Left ventricle myocardium inferior (tissue), 1 donor: Measurements from ENCODE around the gene MYRIP. TPM values are rescaled to one million over a fixed set of nuclear protein-coding genes. Genes with fewer than 3 reads are reported as not detected.
"Not testable (repeated sequence)": the region's sequence is repeated elsewhere in the genome, so short reads cannot be mapped to it uniquely, and the experiment has no call there.

Experiments
- DNase-seq: peaks from one replicate; pipeline ENCODE4 v3.0.0-alpha.2; 2020
- H3K27ac ChIP-seq: fragments of 200-600 bp; replicated peaks from 2 replicates; pipeline ENCODE4 v1.8.0; 2021
- H3K27me3 ChIP-seq: fragments of 200-600 bp; 2 replicates; pipeline ENCODE4 v1.8.0; 2021; ENCODE audit warnings: low read depth
- H3K36me3 ChIP-seq: fragments of 200-600 bp; 2 replicates; pipeline ENCODE4 v1.8.0; 2021
- H3K4me1 ChIP-seq: fragments of 200-600 bp; 2 replicates; pipeline ENCODE4 v1.8.0; 2021
- H3K4me3 ChIP-seq: fragments of 200-600 bp; 2 replicates; pipeline ENCODE4 v1.8.0; 2021; ENCODE audit warnings: mild to moderate bottlenecking, moderate library complexity
- H3K9me3 ChIP-seq: fragments of 200-600 bp; replicated peaks from 2 replicates; pipeline ENCODE4 v1.8.0; 2021
- intact Hi-C: fragments of 100-400 bp; cut with micrococcal nuclease; formaldehyde crosslinking; loops from one replicate; pipeline ENCODE4 v1.11.0; 2022
- total RNA-seq: library from RNA; stranded (reverse); fragmentation: NEBNext Ultra II Directional; extraction: Animal tissue kit (Norgen Biotek cat#: 25700); gene quantifications from one replicate; pipeline ENCODE4 v1.2.1, GENCODE V29; 2021
- TF ChIP-seq, protein P1 (sequence below): fragments of 200-600 bp; IDR thresholded peaks from 2 replicates; pipeline ENCODE4 v1.8.0; 2021; ENCODE audit warnings: antibody characterized with exemption, mild to moderate bottlenecking, borderline replicate concordance
- donor health status: DM: no; HTN: yes; CAD: no; lungs with severe emphysema.

The MYRIP gene
- total RNA-seq, 1 donor from 2014 or later = 1.5 TPM

DNA sequence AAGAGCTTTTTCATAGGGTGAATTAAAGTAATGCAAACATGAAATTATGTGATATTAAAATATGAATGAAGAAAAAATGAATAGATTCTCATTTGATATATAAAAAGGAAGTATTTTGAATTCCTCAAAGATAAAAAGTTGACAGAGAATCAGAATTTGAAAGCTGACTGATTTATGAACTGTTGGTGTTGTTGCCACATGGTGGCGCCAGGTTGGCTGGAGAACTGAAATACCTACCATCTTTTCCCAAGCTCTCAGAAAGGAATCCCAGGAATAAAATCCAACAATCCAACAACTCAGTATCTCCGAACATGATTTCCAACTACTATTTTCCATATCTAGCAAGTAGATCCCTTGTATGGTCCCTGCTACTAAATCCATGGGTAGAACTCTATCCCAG lies 3.1 kb downstream of the MYRIP start:
- DNase-seq = no peak
- intact Hi-C loops = no loop called here
- TF ChIP-seq, protein P1, sequence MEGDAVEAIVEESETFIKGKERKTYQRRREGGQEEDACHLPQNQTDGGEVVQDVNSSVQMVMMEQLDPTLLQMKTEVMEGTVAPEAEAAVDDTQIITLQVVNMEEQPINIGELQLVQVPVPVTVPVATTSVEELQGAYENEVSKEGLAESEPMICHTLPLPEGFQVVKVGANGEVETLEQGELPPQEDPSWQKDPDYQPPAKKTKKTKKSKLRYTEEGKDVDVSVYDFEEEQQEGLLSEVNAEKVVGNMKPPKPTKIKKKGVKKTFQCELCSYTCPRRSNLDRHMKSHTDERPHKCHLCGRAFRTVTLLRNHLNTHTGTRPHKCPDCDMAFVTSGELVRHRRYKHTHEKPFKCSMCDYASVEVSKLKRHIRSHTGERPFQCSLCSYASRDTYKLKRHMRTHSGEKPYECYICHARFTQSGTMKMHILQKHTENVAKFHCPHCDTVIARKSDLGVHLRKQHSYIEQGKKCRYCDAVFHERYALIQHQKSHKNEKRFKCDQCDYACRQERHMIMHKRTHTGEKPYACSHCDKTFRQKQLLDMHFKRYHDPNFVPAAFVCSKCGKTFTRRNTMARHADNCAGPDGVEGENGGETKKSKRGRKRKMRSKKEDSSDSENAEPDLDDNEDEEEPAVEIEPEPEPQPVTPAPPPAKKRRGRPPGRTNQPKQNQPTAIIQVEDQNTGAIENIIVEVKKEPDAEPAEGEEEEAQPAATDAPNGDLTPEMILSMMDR = peak; percentile 49
- no peak overlapping the region for H3K4me3 ChIP-seq
- H3K27me3 ChIP-seq = peaks cover 47% of the 10 kb centered on the region
- H3K36me3 ChIP-seq = no peaks in the 10 kb centered on the region
- peaks cover 23% of the 10 kb centered on the region for H3K4me1 ChIP-seq
- H3K9me3 ChIP-seq = no peaks in the 10 kb centered on the region
- no peak overlapping the region for H3K27ac ChIP-seq

DNA sequence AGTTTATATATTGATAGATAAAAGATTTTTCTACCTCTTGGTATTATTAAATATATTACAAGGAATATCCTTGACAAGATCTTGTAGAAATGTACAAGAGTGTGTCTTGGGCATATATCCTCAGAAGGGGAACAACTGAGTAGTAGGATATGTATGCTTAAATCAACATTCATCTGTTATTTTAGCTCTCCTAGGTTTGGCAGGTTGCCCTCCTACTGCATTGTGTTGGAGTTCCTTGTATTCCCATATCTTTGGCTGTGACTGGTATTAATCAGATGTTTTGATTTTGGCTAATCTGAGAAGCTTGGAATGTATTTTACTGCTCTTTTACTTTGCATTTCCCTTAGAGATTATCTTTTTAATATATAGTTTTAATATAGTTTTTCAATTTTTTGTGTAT lies 4.6 kb downstream of the MYRIP start:
- no peak overlapping the region for H3K27ac ChIP-seq
- no peaks in the 10 kb centered on the region for H3K9me3 ChIP-seq
- H3K4me3 ChIP-seq = no peak overlapping the region
- peaks cover 15% of the 10 kb centered on the region for H3K4me1 ChIP-seq
- no peak for DNase-seq
- intact Hi-C loops = no loop called here
- TF ChIP-seq, protein P1 = no peak
- peaks cover 47% of the 10 kb centered on the region for H3K27me3 ChIP-seq
- H3K36me3 ChIP-seq = no peaks in the 10 kb centered on the region

DNA sequence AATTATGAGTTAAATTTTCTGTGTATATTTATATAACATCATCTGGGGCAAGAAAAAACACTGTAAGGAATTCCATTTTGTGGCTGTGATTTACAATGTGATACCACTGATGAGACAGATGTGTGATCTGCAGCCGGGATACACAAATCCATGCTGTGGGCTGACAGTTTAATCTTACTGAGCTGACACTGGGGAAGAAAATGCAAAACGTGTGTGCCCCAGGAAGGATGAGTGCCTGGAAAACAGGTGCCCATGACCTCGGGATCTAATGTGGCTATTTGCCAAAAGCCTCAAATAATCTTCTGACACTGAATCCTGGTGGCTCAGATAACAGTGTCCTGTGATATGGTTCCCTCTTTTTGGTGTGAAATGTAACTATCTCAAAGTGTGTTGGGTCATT lies 10.5 kb downstream of the MYRIP start:
- TF ChIP-seq, protein P1 = no peak
- no peak overlapping the region for H3K27ac ChIP-seq
- intact Hi-C loops = no loop called here
- no peak for DNase-seq
- peaks cover 10% of the 10 kb centered on the region for H3K27me3 ChIP-seq
- no peak overlapping the region for H3K4me3 ChIP-seq
- H3K4me1 ChIP-seq = no peaks in the 10 kb centered on the region
- H3K9me3 ChIP-seq = no peaks in the 10 kb centered on the region
- no peaks in the 10 kb centered on the region for H3K36me3 ChIP-seq

DNA sequence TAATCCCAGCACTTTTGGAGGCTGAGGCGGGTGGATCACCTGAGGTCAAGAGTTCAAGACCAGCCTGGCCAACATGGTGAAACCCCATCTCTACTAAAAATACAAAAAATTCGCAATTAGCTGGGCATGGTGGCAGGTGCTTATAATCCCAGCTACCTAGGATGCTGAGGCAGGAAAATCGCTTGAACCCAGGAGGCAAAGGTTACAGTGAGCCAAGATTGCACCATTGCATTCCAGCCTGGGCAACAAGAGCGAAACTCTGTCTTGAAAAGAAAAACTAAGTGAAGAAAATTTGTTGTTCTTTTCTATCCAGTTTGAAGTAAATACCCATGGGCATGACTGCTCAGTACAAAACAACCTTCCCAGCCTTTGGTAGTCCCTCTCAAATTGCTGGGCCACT lies 24.4 kb downstream of the MYRIP start:
- intact Hi-C loops, DNase-seq, H3K4me3 ChIP-seq, H3K4me1 ChIP-seq, H3K27ac ChIP-seq, H3K36me3 ChIP-seq, H3K27me3 ChIP-seq: not testable (repeated sequence)
- H3K9me3 ChIP-seq = peaks cover 15% of the 10 kb centered on the region

DNA sequence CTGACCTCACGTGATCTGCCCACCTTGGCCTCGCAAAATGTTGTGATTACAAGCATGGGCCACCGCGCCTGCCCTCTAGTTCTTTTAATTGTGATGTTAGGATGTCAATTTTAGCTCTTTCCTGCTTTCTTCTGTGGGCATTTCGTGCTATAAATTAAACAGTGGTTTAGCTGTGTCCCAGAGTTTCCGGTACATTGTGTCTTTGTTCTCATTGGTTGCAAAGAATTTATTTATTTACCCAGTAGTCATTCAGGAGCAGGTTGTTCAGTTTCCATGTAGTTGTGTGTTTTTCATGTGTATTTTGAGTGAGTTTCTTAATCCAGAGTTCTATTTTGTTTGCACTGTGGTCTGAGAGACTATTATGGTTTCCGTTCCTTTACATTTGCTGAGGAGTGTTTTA lies 30.1 kb downstream of the MYRIP start:
- TF ChIP-seq, protein P1 = no peak
- DNase-seq = no peak
- Histone ChIP-seq H3K4me1 (no peaks in the 10 kb centered on the region), H3K9me3 (peaks cover 15% of the 10 kb centered on the region), H3K4me3 (no peak overlapping the region), H3K27ac (no peak overlapping the region), H3K36me3 (no peaks in the 10 kb centered on the region), H3K27me3 (no peaks in the 10 kb centered on the region)
- intact Hi-C loops = no loop called here

DNA sequence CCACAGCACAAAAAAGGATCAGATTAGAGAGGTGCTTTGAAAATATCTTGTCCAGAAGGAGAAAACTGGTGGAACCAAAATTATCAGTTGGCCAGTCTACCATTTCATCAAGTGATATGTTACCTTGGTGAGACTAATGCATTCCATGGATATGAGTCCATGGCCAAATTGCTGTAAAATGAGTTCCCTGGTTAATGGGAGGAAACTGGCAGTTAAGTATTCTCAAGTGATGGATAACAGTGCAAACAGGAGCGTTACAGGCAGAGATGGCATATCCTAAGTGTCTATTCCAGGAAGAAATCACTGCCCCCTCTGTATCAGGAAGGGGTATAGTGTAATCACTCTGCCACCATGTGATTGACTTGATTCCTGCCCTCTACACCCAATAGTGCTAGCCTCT lies 34.0 kb downstream of the MYRIP start:
- H3K4me3 ChIP-seq = no peak overlapping the region
- no peak for DNase-seq
- intact Hi-C loops = no loop called here
- no peak overlapping the region for H3K27ac ChIP-seq
- H3K36me3 ChIP-seq = no peaks in the 10 kb centered on the region
- H3K9me3 ChIP-seq = no peaks in the 10 kb centered on the region
- no peaks in the 10 kb centered on the region for H3K4me1 ChIP-seq
- TF ChIP-seq, protein P1 = no peak
- H3K27me3 ChIP-seq = no peaks in the 10 kb centered on the region
